HG03457 (cell line): ENCODE measurements around the gene SEZ6L2.
"Not testable (repeated sequence)": the region's sequence is repeated elsewhere in the genome, so short reads cannot be mapped to it uniquely, and the experiment has no call there.

Source experiments
- ATAC-seq: cut with Tn5 transposase; IDR thresholded peaks from one replicate; pipeline ENCODE4 v1.9.1; 2021; ENCODE audit warnings: moderate number of reproducible peaks; ENCODE audit not compliant: unreplicated experiment

SEZ6L2 gene

GRCh38 chr16:29891525-29892457, 7.6 kb downstream of the SEZ6L2 start:
- no peak for ATAC-seq

- not testable (repeated sequence) for ATAC-seq
These were observed 10.0 kb downstream of the SEZ6L2 start for GRCh38 chr16:29889372-29889771.

- ATAC-seq, result no peak
These were observed 15.4 kb downstream of the SEZ6L2 start for GRCh38 chr16:29883987-29884386.

- no peak for ATAC-seq
These were observed 18.3 kb downstream of the SEZ6L2 start for GRCh38 chr16:29881050-29881449.

GRCh38 chr16:29878172-29878571, 21.2 kb downstream of the SEZ6L2 start:
- ATAC-seq, result no peak

GRCh38 chr16:29877266-29877961, 21.9 kb downstream of the SEZ6L2 start:
- ATAC-seq, result no peak

- ATAC-seq, result no peak
These were observed 22.6 kb downstream of the SEZ6L2 start for GRCh38 chr16:29876594-29877249.

GRCh38 chr16:29876217-29876593, 23.1 kb downstream of the SEZ6L2 start:
- ATAC-seq, result no peak

GRCh38 chr16:29875206-29875605, 24.1 kb downstream of the SEZ6L2 start:
- ATAC-seq, result no peak

GRCh38 chr16:29873319-29873718, 26.0 kb downstream of the SEZ6L2 start:
- ATAC-seq, result no peak

- ATAC-seq, result no peak
These were observed 27.4 kb downstream of the SEZ6L2 start for GRCh38 chr16:29871822-29872546.

GRCh38 chr16:29869067-29869466, 30.3 kb downstream of the SEZ6L2 start:
- not testable (repeated sequence) for ATAC-seq

- no peak for ATAC-seq
These were observed 30.8 kb downstream of the SEZ6L2 start for GRCh38 chr16:29868396-29869009.

- no peak for ATAC-seq
These were observed 35.1 kb downstream of the SEZ6L2 start for GRCh38 chr16:29864205-29864604.

GRCh38 chr16:29863669-29863984, 35.7 kb downstream of the SEZ6L2 start:
- no peak for ATAC-seq

- peak; percentile 95 for ATAC-seq
These were observed 36.3 kb downstream of the SEZ6L2 start, which contains the start of gene CDIPT for GRCh38 chr16:29862884-29863668. Gene CDIPT, minus strand, starts transcription at chr16:29863226. Its CDS starts 369 bp downstream, at chr16:29862857.

GRCh38 chr16:29862383-29862883, 36.9 kb downstream of the SEZ6L2 start:
- no peak for ATAC-seq

- ATAC-seq, result no peak
These were observed 39.1 kb downstream of the SEZ6L2 start for GRCh38 chr16:29860218-29860617.

GRCh38 chr16:29858974-29859373, 40.4 kb downstream of the SEZ6L2 start:
- ATAC-seq, result no peak
